HEK293 (cell line): ENCODE results near the gene MRPL36.

Experiments
- CTCF ChIA-PET: fragments of 350-600 bp; formaldehyde crosslinking; extraction: SDS; loops from one replicate; lab custom pipeline; 2021; ENCODE audit warnings: antibody characterized with exemption; lab: Yijun Ruan, JAX
- POLR2A ChIA-PET: fragments of 300-600 bp; formaldehyde crosslinking; extraction: SDS; loops from one replicate; lab custom pipeline; 2020; ENCODE audit warnings: antibody characterized with exemption, inconsistent platforms; lab: Yijun Ruan, JAX
- H3K27ac ChIP-seq: fragments of 200-500 bp; sonication (Bioruptor generic); 2 replicates; pipeline ENCODE4 v1.5.1; 2014; ENCODE audit warnings: low read depth, low read length, control low read depth, inconsistent platforms; ENCODE audit errors: extremely low read depth
- H3K36me3 ChIP-seq, 2 experiments: fragments of 200-500 bp in 1 of 2; sonication (Bioruptor generic) in 1 of 2; 1 replicate in 1 of 2; 2 replicates in 1 of 2; pipeline ENCODE4 v1.5.1; 2014 to 2017; ENCODE audit warnings: inconsistent platforms in 2 of 2, low read length in 2 of 2; ENCODE audit not compliant: control insufficient read depth in 2 of 2, insufficient read depth in 1 of 2
- H3K4me1 ChIP-seq: fragments of 200-500 bp; sonication (Bioruptor generic); 2 replicates; pipeline ENCODE4 v1.5.1; 2014; ENCODE audit warnings: mild to moderate bottlenecking, low read length, inconsistent platforms; ENCODE audit not compliant: control insufficient read depth, insufficient read depth
- H3K4me3 ChIP-seq: 2 replicates; pipeline ENCODE4 v1.5.1; 2011; ENCODE audit warnings: low read depth, mild to moderate bottlenecking, control low read depth, low read length, moderate library complexity
- H3K9me3 ChIP-seq: fragments of 200-500 bp; sonication (Bioruptor generic); 2 replicates; pipeline ENCODE4 v1.5.1; 2014; ENCODE audit warnings: low read depth, low read length, inconsistent platforms; ENCODE audit not compliant: control insufficient read depth, insufficient read depth
- ATF2 ChIP-seq: fragments of 450-650 bp; formaldehyde crosslinking; IDR thresholded peaks from 2 replicates; pipeline ENCODE4 v1.5.1; 2016; ENCODE audit warnings: missing biosample characterization, missing genetic modification characterization, low read depth
- BCL11B ChIP-seq: fragments of 450-650 bp; formaldehyde crosslinking; IDR thresholded peaks from 2 replicates; pipeline ENCODE4 v1.5.1; 2016; ENCODE audit warnings: low read depth, missing biosample characterization, missing genetic modification characterization
- GLIS1 ChIP-seq: fragments of 450-650 bp; formaldehyde crosslinking; IDR thresholded peaks from 2 replicates; pipeline ENCODE4 v1.5.1; 2016; ENCODE audit warnings: missing biosample characterization, missing genetic modification characterization
- GLIS2 ChIP-seq: fragments of 450-650 bp; formaldehyde crosslinking; IDR thresholded peaks from 2 replicates; pipeline ENCODE4 v1.5.1; 2016; ENCODE audit warnings: missing biosample characterization, missing genetic modification characterization
- KLF16 ChIP-seq: fragments of 450-650 bp; formaldehyde crosslinking; IDR thresholded peaks from 2 replicates; pipeline ENCODE4 v1.5.1; 2017; ENCODE audit warnings: missing biosample characterization, missing genetic modification characterization
- SCRT2 ChIP-seq: fragments of 450-650 bp; formaldehyde crosslinking; IDR thresholded peaks from 2 replicates; pipeline ENCODE4 v1.5.1; 2016; ENCODE audit warnings: missing biosample characterization, missing genetic modification characterization
- SP3 ChIP-seq: fragments of 450-650 bp; formaldehyde crosslinking; IDR thresholded peaks from 2 replicates; pipeline ENCODE4 v1.5.1; 2016; ENCODE audit warnings: missing biosample characterization, missing genetic modification characterization
- ZBTB26 ChIP-seq: fragments of 450-650 bp; formaldehyde crosslinking; optimal IDR thresholded peaks from 2 replicates; pipeline ENCODE3; 2016; ENCODE audit warnings: missing biosample characterization, mild to moderate bottlenecking, missing genetic modification characterization
- ZBTB44 ChIP-seq: fragments of 450-650 bp; IDR thresholded peaks from 2 replicates; pipeline ENCODE4 v1.5.1; 2018; ENCODE audit warnings: missing biosample characterization, mild to moderate bottlenecking, missing genetic modification characterization
- ZNF26 ChIP-seq: fragments of 450-650 bp; formaldehyde crosslinking; IDR thresholded peaks from 2 replicates; pipeline ENCODE4 v1.5.1; 2016; ENCODE audit warnings: missing biosample characterization, missing genetic modification characterization
- ZNF302 ChIP-seq: fragments of 450-650 bp; formaldehyde crosslinking; IDR thresholded peaks from 2 replicates; pipeline ENCODE4 v1.5.1; 2016; ENCODE audit warnings: missing biosample characterization, missing genetic modification characterization, low read depth
- ZNF366 ChIP-seq: fragments of 450-650 bp; formaldehyde crosslinking; conservative IDR thresholded peaks from 2 replicates; pipeline ENCODE4 v1.5.1; 2016; ENCODE audit warnings: missing biosample characterization, missing genetic modification characterization
- ZNF449 ChIP-seq: fragments of 450-650 bp; formaldehyde crosslinking; IDR thresholded peaks from 2 replicates; pipeline ENCODE4 v1.5.1; 2017; ENCODE audit warnings: missing biosample characterization, mild to moderate bottlenecking, missing genetic modification characterization, moderate library complexity
- ZNF48 ChIP-seq: fragments of 450-650 bp; formaldehyde crosslinking; IDR thresholded peaks from 2 replicates; pipeline ENCODE4 v1.5.1; 2016; ENCODE audit warnings: missing biosample characterization, missing genetic modification characterization
- ZNF548 ChIP-seq: fragments of 450-650 bp; formaldehyde crosslinking; IDR thresholded peaks from 2 replicates; pipeline ENCODE4 v1.5.1; 2016; ENCODE audit warnings: missing biosample characterization, missing genetic modification characterization
- ZNF549 ChIP-seq: fragments of 450-650 bp; IDR thresholded peaks from 2 replicates; pipeline ENCODE4 v1.5.1; 2018; ENCODE audit warnings: missing biosample characterization, missing genetic modification characterization, mild to moderate bottlenecking, inconsistent platforms, moderate library complexity
- ZNF654 ChIP-seq: fragments of 450-650 bp; formaldehyde crosslinking; IDR thresholded peaks from 2 replicates; pipeline ENCODE4 v1.5.1; 2016; ENCODE audit warnings: low read depth, missing biosample characterization, missing genetic modification characterization
- ZNF768 ChIP-seq: fragments of 450-650 bp; formaldehyde crosslinking; IDR thresholded peaks from 2 replicates; pipeline ENCODE4 v1.5.1; 2018; ENCODE audit warnings: missing biosample characterization, mild to moderate bottlenecking, missing genetic modification characterization
- ZSCAN18 ChIP-seq: fragments of 450-650 bp; formaldehyde crosslinking; IDR thresholded peaks from 2 replicates; pipeline ENCODE4 v1.5.1; 2016; ENCODE audit warnings: missing biosample characterization, missing genetic modification characterization
- ZXDB ChIP-seq: fragments of 450-650 bp; formaldehyde crosslinking; IDR thresholded peaks from 2 replicates; pipeline ENCODE4 v1.5.1; 2016; ENCODE audit warnings: missing biosample characterization, missing genetic modification characterization

The MRPL36 gene

GRCh38 chr5:1840741-1841521 is 41.3 kb upstream of the MRPL36 start:
- Histone ChIP-seq H3K36me3 (no peaks in the 10 kb centered on the region), H3K27ac (no peak overlapping the region), H3K4me1 (peaks cover 4% of the 10 kb centered on the region; the same call in 1 of the 2 replicates), H3K4me3 (no peak overlapping the region), H3K9me3 (no peaks in the 10 kb centered on the region)
- CTCF ChIA-PET: no interaction called here
- POLR2A ChIA-PET: no interaction called here
- no peak for TF ChIP-seq ZNF768 (tag by site-specific recombination)
- no peak for TF ChIP-seq ZXDB (tag by site-specific recombination)
- TF ChIP-seq KLF16: no peak
- TF ChIP-seq BCL11B (tag by site-specific recombination): no peak
- no peak for TF ChIP-seq ATF2 (tag by site-specific recombination)
- no peak for TF ChIP-seq ZNF26 (tag by site-specific recombination)
- TF ChIP-seq ZNF302 (tag by site-specific recombination): no peak
- TF ChIP-seq GLIS2 (tag by site-specific recombination): no peak
- TF ChIP-seq SP3 (tag by site-specific recombination): no peak
- TF ChIP-seq ZNF654 (tag by site-specific recombination): no peak
- no peak for TF ChIP-seq ZNF366 (tag by site-specific recombination)
- no peak for TF ChIP-seq ZBTB44
- no peak for TF ChIP-seq ZSCAN18 (tag by site-specific recombination)
- TF ChIP-seq ZNF548: no peak
- TF ChIP-seq SCRT2 (tag by site-specific recombination): no peak
- no peak for TF ChIP-seq GLIS1 (tag by site-specific recombination)
- no peak for TF ChIP-seq ZNF449
- no peak for TF ChIP-seq ZNF549
- TF ChIP-seq ZNF48 (tag by site-specific recombination): no peak
- TF ChIP-seq ZBTB26 (tag by site-specific recombination): no peak
